CD14-positive monocyte (primary cell): ENCODE measurements around the gene BICRAL. TPM values are rescaled to one million over a fixed set of nuclear protein-coding genes. Genes with fewer than 3 reads are reported as not detected.

Experiments used
- DNase-seq, 3 donors: peaks; one replicate each; pipeline ENCODE4 v3.0.0-alpha.2; 2011 to 2022
- H2AFZ ChIP-seq: 2 replicates; pipeline ENCODE4 v1.6.0; 2012; ENCODE audit warnings: mild to moderate bottlenecking, low read depth, low read length, inconsistent platforms; ENCODE audit not compliant: insufficient read depth, poor library complexity, severe bottlenecking
- H3K27ac ChIP-seq, 2 donors: 1 replicate in 1 of 2; 2 replicates in 1 of 2; pipeline ENCODE4 v1.5.1; 2012 to 2013; ENCODE audit warnings: low read length in 2 of 2, control low read depth in 1 of 2, inconsistent platforms in 1 of 2, low read depth in 1 of 2, mild to moderate bottlenecking in 1 of 2
- H3K27me3 ChIP-seq, 2 donors: one replicate each; pipeline versions ENCODE4 v1.6.0 to v1.6.1; 2011 to 2013; ENCODE audit warnings: low read length in 2 of 2; ENCODE audit not compliant: control insufficient read depth in 2 of 2, insufficient read depth in 2 of 2
- H3K36me3 ChIP-seq, 2 donors: replicated peaks in 1 of 2; 1 replicate in 1 of 2; 2 replicates in 1 of 2; pipeline versions ENCODE4 v1.5.1 to v1.6.1; 2012 to 2013; ENCODE audit warnings: low read length in 2 of 2, control low read depth in 1 of 2, inconsistent platforms in 1 of 2, mild to moderate bottlenecking in 1 of 2; ENCODE audit not compliant: insufficient read depth in 2 of 2, control insufficient read depth in 1 of 2
- H3K4me1 ChIP-seq, 2 donors: 1 replicate in 1 of 2; 2 replicates in 1 of 2; pipeline versions ENCODE4 v1.5.1 to v1.6.1; 2012 to 2013; ENCODE audit warnings: low read length in 2 of 2, control low read depth in 1 of 2, inconsistent platforms in 1 of 2, mild to moderate bottlenecking in 1 of 2, moderate library complexity in 1 of 2; ENCODE audit not compliant: insufficient read depth in 2 of 2, control insufficient read depth in 1 of 2
- H3K4me2 ChIP-seq: replicated peaks from 2 replicates; pipeline ENCODE3; 2012; ENCODE audit warnings: low read length, moderate library complexity, mild to moderate bottlenecking; ENCODE audit not compliant: poor library complexity, severe bottlenecking; ENCODE audit errors: extremely low read depth
- H3K4me3 ChIP-seq, 3 experiments: fragments of 200-600 bp in 1 of 3; sonication (generic) in 1 of 3; replicated peaks in 1 of 3; 1 replicate in 2 of 3; 2 replicates in 1 of 3; pipeline ENCODE4 v1.5.1; 2011 to 2013; ENCODE audit warnings: low read length in 3 of 3, mild to moderate bottlenecking in 3 of 3, control low read depth in 2 of 3, low read depth in 2 of 3, inconsistent platforms in 1 of 3, moderate library complexity in 1 of 3
- H3K79me2 ChIP-seq: 2 replicates; pipeline ENCODE4 v1.6.0; 2012; ENCODE audit warnings: mild to moderate bottlenecking, control low read depth, inconsistent platforms, low read length, moderate library complexity; ENCODE audit not compliant: insufficient read depth
- H3K9ac ChIP-seq: 2 replicates; pipeline ENCODE4 v1.6.0; 2017; ENCODE audit warnings: low read length, mild to moderate bottlenecking; ENCODE audit not compliant: insufficient read depth, poor library complexity, severe bottlenecking
- H3K9me3 ChIP-seq, 2 donors: replicated peaks in 1 of 2; 1 replicate in 1 of 2; 2 replicates in 1 of 2; pipeline versions ENCODE4 v1.5.1 to v1.6.1; 2012 to 2013; ENCODE audit warnings: low read length in 2 of 2, control low read depth in 1 of 2; ENCODE audit not compliant: control insufficient read depth in 1 of 2, insufficient read depth in 1 of 2
- H4K20me1 ChIP-seq: 2 replicates; pipeline ENCODE4 v1.6.0; 2012; ENCODE audit warnings: mild to moderate bottlenecking, low read length, control low read depth, moderate library complexity; ENCODE audit not compliant: insufficient read depth
- H3K27ac Mint-ChIP-seq, 7 donors: one replicate each; pipeline ENCODE4 v1.8.0; 2020; ENCODE audit warnings: mild to moderate bottlenecking in 7 of 7, mixed read lengths in 7 of 7, moderate library complexity in 6 of 7, inconsistent platforms in 2 of 7
- H3K27me3 Mint-ChIP-seq, 3 donors: one replicate each; pipeline ENCODE4 v1.8.0; 2021 to 2022; ENCODE audit warnings: low read depth in 3 of 3, mild to moderate bottlenecking in 3 of 3, mixed read lengths in 3 of 3, moderate library complexity in 3 of 3, inconsistent platforms in 1 of 3
- H3K36me3 Mint-ChIP-seq, 2 donors: one replicate each; pipeline ENCODE4 v1.8.0; 2020; ENCODE audit warnings: mixed read lengths in 2 of 2, inconsistent platforms in 1 of 2, mild to moderate bottlenecking in 1 of 2
- H3K4me1 Mint-ChIP-seq: one replicate; pipeline ENCODE4 v1.8.0; 2020; ENCODE audit warnings: mild to moderate bottlenecking, mixed read lengths
- H3K4me3 Mint-ChIP-seq, 2 donors: one replicate each; pipeline ENCODE4 v1.8.0; 2020; ENCODE audit warnings: mild to moderate bottlenecking in 2 of 2, mixed read lengths in 2 of 2, moderate library complexity in 1 of 2
- H3K9me3 Mint-ChIP-seq, 7 donors: one replicate each; pipeline ENCODE4 v1.8.0; 2020 to 2022; ENCODE audit warnings: mixed read lengths in 7 of 7, mild to moderate bottlenecking in 6 of 7, moderate library complexity in 6 of 7, inconsistent platforms in 2 of 7
- WGBS: methylation state at CpG from one replicate; pipeline ENCODE4 v1.1.5; 2013; ENCODE audit warnings: missing lambda C conversion rate; ENCODE audit not compliant: insufficient coverage; 5-methylcytosine and 5-hydroxymethylcytosine counted together
- intact Hi-C, 2 donors: fragments of 100-400 bp; cut with micrococcal nuclease; formaldehyde crosslinking; loops; one replicate each; pipeline versions ENCODE4 v1.15.0 to v1.15.1; 2023
- polyA plus RNA-seq, 3 donors: library from polyadenylated mRNA; depleted of rRNA in 1 of 3; unstranded in 2 of 3; stranded (reverse) in 1 of 3; fragments of 300-500 nt in 2 of 3; fragments of >200 nt in 1 of 3; fragmentation: Illumina TruSeq in 2 of 3; gene quantifications; 1 replicate in 2 of 3; 2 replicates in 1 of 3; pipeline ENCODE4 v1.2.3, GENCODE V29; 2012 to 2021
- TF ChIP-seq, protein P1 (sequence below): fragments of 200-600 bp; IDR thresholded peaks from one replicate; pipeline ENCODE4 v1.8.0; 2022; ENCODE audit warnings: antibody characterized with exemption, mild to moderate bottlenecking

BICRAL gene
- polyA plus RNA-seq, 3 donors: 1.6 to 14.6 (median 2.2) TPM

GRCh38 chr6:42821846-42822245 lies 40.0 kb downstream of the BICRAL start:
- WGBS: no CpG with 5 or more reads among the region's 2 CpGs
- Mint-ChIP-seq H3K9me3 (peaks cover 0 to 2% (median 0%) of the 10 kb centered on the region in 7 donors), H3K4me3 (no peak overlapping the region), H3K27me3 (no peaks in the 10 kb centered on the region), H3K27ac (no peak overlapping the region), H3K4me1 (peaks cover 2% of the 10 kb centered on the region), H3K36me3 (peaks cover 31 to 59% of the 10 kb centered on the region in 2 donors)
- no peak for DNase-seq
- no peak overlapping the region for H3K4me3 ChIP-seq
- no peaks in the 10 kb centered on the region for H3K4me1 ChIP-seq
- no peak overlapping the region for H3K4me2 ChIP-seq
- H3K9ac ChIP-seq: no peak overlapping the region
- no peak overlapping the region for H2AFZ ChIP-seq
- H3K27me3 ChIP-seq: no peaks in the 10 kb centered on the region
- peaks cover 24% of the 10 kb centered on the region for H4K20me1 ChIP-seq
- H3K27ac ChIP-seq: no peak overlapping the region
- intact Hi-C loops: no loop called here
- TF ChIP-seq, protein P1, sequence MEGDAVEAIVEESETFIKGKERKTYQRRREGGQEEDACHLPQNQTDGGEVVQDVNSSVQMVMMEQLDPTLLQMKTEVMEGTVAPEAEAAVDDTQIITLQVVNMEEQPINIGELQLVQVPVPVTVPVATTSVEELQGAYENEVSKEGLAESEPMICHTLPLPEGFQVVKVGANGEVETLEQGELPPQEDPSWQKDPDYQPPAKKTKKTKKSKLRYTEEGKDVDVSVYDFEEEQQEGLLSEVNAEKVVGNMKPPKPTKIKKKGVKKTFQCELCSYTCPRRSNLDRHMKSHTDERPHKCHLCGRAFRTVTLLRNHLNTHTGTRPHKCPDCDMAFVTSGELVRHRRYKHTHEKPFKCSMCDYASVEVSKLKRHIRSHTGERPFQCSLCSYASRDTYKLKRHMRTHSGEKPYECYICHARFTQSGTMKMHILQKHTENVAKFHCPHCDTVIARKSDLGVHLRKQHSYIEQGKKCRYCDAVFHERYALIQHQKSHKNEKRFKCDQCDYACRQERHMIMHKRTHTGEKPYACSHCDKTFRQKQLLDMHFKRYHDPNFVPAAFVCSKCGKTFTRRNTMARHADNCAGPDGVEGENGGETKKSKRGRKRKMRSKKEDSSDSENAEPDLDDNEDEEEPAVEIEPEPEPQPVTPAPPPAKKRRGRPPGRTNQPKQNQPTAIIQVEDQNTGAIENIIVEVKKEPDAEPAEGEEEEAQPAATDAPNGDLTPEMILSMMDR: no peak
- no peaks in the 10 kb centered on the region for H3K79me2 ChIP-seq
- H3K36me3 ChIP-seq: peaks cover 34 to 60% of the 10 kb centered on the region in 2 donors
- H3K9me3 ChIP-seq: no peaks in the 10 kb centered on the region

DNA sequence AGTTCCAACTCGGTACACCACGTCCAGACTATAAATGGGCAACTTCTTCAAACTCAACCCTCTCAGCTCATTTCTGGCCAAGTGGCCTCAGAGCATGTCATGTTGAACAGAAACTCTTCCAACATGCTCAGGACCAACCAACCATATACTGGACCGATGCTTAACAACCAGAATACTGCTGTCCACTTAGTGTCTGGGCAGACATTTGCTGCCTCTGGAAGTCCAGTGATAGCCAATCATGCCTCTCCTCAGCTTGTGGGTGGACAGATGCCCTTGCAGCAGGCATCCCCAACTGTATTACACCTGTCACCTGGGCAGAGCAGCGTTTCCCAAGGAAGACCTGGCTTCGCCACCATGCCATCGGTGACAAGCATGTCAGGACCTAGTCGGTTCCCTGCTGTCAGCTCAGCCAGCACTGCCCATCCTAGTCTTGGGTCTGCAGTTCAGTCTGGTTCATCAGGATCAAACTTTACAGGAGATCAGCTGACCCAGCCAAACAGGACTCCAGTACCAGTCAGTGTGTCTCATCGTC lies 47.8 kb downstream of the BICRAL start:
- Histone ChIP-seq H3K36me3 (peaks cover 53 to 82% of the 10 kb centered on the region in 2 donors), H3K27ac (no peak overlapping the region), H3K79me2 (peaks cover 2% of the 10 kb centered on the region), H3K27me3 (no peaks in the 10 kb centered on the region), H3K4me1 (no peaks in the 10 kb centered on the region), H2AFZ (no peak overlapping the region), H3K4me2 (no peak overlapping the region), H3K4me3 (no peak overlapping the region), H3K9ac (no peak overlapping the region), H3K9me3 (no peaks in the 10 kb centered on the region), H4K20me1 (peaks cover 11% of the 10 kb centered on the region)
- H3K9me3 Mint-ChIP-seq: peaks cover 0 to 2% (median 0%) of the 10 kb centered on the region in 7 donors
- peaks cover 57 to 92% of the 10 kb centered on the region in 2 donors for H3K36me3 Mint-ChIP-seq
- peak overlapping the region in 2 of 7 donors; percentile 7 to 61 for H3K27ac Mint-ChIP-seq
- TF ChIP-seq, protein P1: no peak
- intact Hi-C loops: no loop called here
- no peak overlapping the region for H3K4me3 Mint-ChIP-seq
- H3K27me3 Mint-ChIP-seq: no peaks in the 10 kb centered on the region
- WGBS: 97% methylated on average over 8 of the region's 8 CpGs
- no peaks in the 10 kb centered on the region for H3K4me1 Mint-ChIP-seq
- DNase-seq: no peak
